ENCODE measurements around the gene UQCRH.

The UQCRH gene

GRCh38 chr1:46340404-46341221, 37.1 kb downstream of the UQCRH start, which contains the start of gene NSUN4:
NSUN4 (plus strand) TSS chr1:46340807; CDS start chr1:46340827, 20 bp downstream.
- Histone ChIP-seq H3K9me2 (replicated peaks; ENCODE audit: low read depth, low read length) (no peaks in the 10 kb centered on the region), H3K4me3 (ENCODE audit: low read length, poor library complexity, severe bottlenecking) (peak within 1 kb of the TSS; percentile 99), H3F3A (ENCODE audit: low read depth) (no peaks in the 10 kb centered on the region), H3K9ac (ENCODE audit: low read depth, low read length, poor library complexity, severe bottlenecking) (peak within 1 kb of the TSS; percentile 96), H2AFZ (ENCODE audit: low read length) (peak within 1 kb of the TSS; percentile 97), H3K9me3 (ENCODE audit: insufficient read depth, low read depth, low read length) (no peaks in the 10 kb centered on the region), H3K27me3 (ENCODE audit: insufficient read depth, low read length, poor library complexity, severe bottlenecking) (no peaks in the 10 kb centered on the region), H3K4me1 (ENCODE audit: insufficient read depth, low read length, poor library complexity, severe bottlenecking) (peaks cover 44% of the 10 kb centered on the region), H4K20me1 (ENCODE audit: insufficient read depth, low read length, poor library complexity, severe bottlenecking) (peaks cover 22% of the 10 kb centered on the region), H3K4me2 (ENCODE audit: low read depth, low read length, poor library complexity, severe bottlenecking) (peak within 1 kb of the TSS; percentile 100), H3K36me3 (ENCODE audit: insufficient read depth, low read length) (no peaks in the 10 kb centered on the region; the same call in 1 of the 2 replicates), H3K79me2 (ENCODE audit: insufficient read depth, low read length) (peaks cover 51% of the 10 kb centered on the region)
- peak; percentile 73 for TF ChIP-seq CTCF (conservative IDR thresholded peaks at IDR 0.05; ENCODE audit: low read length)
- no peak for TF ChIP-seq EZH2phosphoT487 (IDR thresholded peaks at IDR 0.05; ENCODE audit: borderline replicate concordance)

GRCh38 chr1:46341222-46342083, 38.0 kb downstream of the UQCRH start:
- H3F3A ChIP-seq (ENCODE audit: low read depth), result no peaks in the 10 kb centered on the region
- no peaks in the 10 kb centered on the region for H3K9me2 ChIP-seq (replicated peaks; ENCODE audit: low read depth, low read length)
- H4K20me1 ChIP-seq (ENCODE audit: insufficient read depth, low read length, poor library complexity, severe bottlenecking), result peaks cover 22% of the 10 kb centered on the region
- peaks cover 44% of the 10 kb centered on the region for H3K4me1 ChIP-seq (ENCODE audit: insufficient read depth, low read length, poor library complexity, severe bottlenecking)
- no peaks in the 10 kb centered on the region for H3K9me3 ChIP-seq (ENCODE audit: insufficient read depth, low read depth, low read length)
- H2AFZ ChIP-seq (ENCODE audit: low read length), result peak overlapping the region; percentile 97; the same call in 1 of the 2 replicates
- H3K4me3 ChIP-seq (ENCODE audit: low read length, poor library complexity, severe bottlenecking), result peak overlapping the region; percentile 99
- H3K4me2 ChIP-seq (ENCODE audit: low read depth, low read length, poor library complexity, severe bottlenecking), result peak overlapping the region; percentile 100
- peak overlapping the region; percentile 96 for H3K9ac ChIP-seq (ENCODE audit: low read depth, low read length, poor library complexity, severe bottlenecking)
- TF ChIP-seq CTCF (conservative IDR thresholded peaks at IDR 0.05; ENCODE audit: low read length) (no peak), EZH2phosphoT487 (IDR thresholded peaks at IDR 0.05; ENCODE audit: borderline replicate concordance) (no peak)
- no peaks in the 10 kb centered on the region; the same call in 1 of the 2 replicates for H3K36me3 ChIP-seq (ENCODE audit: insufficient read depth, low read length)
- H3K27me3 ChIP-seq (ENCODE audit: insufficient read depth, low read length, poor library complexity, severe bottlenecking), result no peaks in the 10 kb centered on the region
- H3K79me2 ChIP-seq (ENCODE audit: insufficient read depth, low read length), result peaks cover 51% of the 10 kb centered on the region

GRCh38 chr1:46342084-46342656, 38.7 kb downstream of the UQCRH start:
- Histone ChIP-seq H3K4me2 (ENCODE audit: low read depth, low read length, poor library complexity, severe bottlenecking) (peak overlapping the region; percentile 100), H3K9me2 (replicated peaks; ENCODE audit: low read depth, low read length) (no peaks in the 10 kb centered on the region), H2AFZ (ENCODE audit: low read length) (no peak overlapping the region), H3F3A (ENCODE audit: low read depth) (no peaks in the 10 kb centered on the region), H3K79me2 (ENCODE audit: insufficient read depth, low read length) (peaks cover 51% of the 10 kb centered on the region), H3K9me3 (ENCODE audit: insufficient read depth, low read depth, low read length) (no peaks in the 10 kb centered on the region), H3K36me3 (ENCODE audit: insufficient read depth, low read length) (peaks cover 2% of the 10 kb centered on the region; the same call in 1 of the 2 replicates), H4K20me1 (ENCODE audit: insufficient read depth, low read length, poor library complexity, severe bottlenecking) (peaks cover 22% of the 10 kb centered on the region), H3K4me1 (ENCODE audit: insufficient read depth, low read length, poor library complexity, severe bottlenecking) (peaks cover 44% of the 10 kb centered on the region), H3K9ac (ENCODE audit: low read depth, low read length, poor library complexity, severe bottlenecking) (peak overlapping the region; percentile 96), H3K4me3 (ENCODE audit: low read length, poor library complexity, severe bottlenecking) (peak overlapping the region; percentile 99), H3K27me3 (ENCODE audit: insufficient read depth, low read length, poor library complexity, severe bottlenecking) (no peaks in the 10 kb centered on the region)
- TF ChIP-seq CTCF (conservative IDR thresholded peaks at IDR 0.05; ENCODE audit: low read length), result peak; percentile 68
- no peak for TF ChIP-seq EZH2phosphoT487 (IDR thresholded peaks at IDR 0.05; ENCODE audit: borderline replicate concordance)
